GM18508 (cell line): ENCODE results near the gene GFY.
"Not testable (repeated sequence)": the region's sequence is repeated elsewhere in the genome, so short reads cannot be mapped to it uniquely, and the experiment has no call there.

Experiments used
- ATAC-seq: cut with Tn5 transposase; IDR thresholded peaks from one replicate; pipeline ENCODE4 v1.9.1; 2021; ENCODE audit warnings: moderate number of reproducible peaks; ENCODE audit not compliant: insufficient read depth, unreplicated experiment

The GFY gene

DNA sequence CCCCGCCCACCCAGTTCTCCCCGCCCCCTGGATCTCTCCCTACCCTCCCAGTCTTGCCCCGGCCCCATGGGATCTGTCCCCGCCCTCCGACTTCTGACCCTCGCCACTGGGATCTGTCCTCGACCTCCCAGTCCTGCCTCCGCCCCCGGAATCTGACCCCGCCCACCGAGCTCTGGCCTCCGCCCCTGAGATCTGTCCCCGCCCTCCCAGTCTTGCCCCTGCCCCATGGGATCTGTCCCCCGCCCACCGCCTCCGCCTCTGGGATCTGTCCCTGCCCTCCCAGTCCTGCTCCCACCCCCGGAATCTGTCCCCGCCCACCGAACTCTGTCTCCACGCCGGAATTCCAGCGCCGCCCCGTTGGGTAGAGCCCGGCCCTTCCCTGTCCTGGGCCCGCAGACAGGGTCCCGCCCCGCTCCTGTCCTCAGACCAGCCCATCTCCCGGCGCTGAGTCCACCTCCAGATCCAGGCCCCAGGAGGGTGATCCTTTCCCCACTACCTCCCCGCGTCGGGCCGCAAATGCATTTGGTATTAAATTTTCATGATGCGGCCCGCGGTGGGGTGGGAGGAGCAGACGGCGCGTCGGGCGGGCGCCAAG lies 17.7 kb downstream of the GFY start:
- ATAC-seq = no peak

GRCh38 chr19:49443366-49444099 lies 18.3 kb downstream of the GFY start:
- peak; percentile 51 for ATAC-seq

DNA sequence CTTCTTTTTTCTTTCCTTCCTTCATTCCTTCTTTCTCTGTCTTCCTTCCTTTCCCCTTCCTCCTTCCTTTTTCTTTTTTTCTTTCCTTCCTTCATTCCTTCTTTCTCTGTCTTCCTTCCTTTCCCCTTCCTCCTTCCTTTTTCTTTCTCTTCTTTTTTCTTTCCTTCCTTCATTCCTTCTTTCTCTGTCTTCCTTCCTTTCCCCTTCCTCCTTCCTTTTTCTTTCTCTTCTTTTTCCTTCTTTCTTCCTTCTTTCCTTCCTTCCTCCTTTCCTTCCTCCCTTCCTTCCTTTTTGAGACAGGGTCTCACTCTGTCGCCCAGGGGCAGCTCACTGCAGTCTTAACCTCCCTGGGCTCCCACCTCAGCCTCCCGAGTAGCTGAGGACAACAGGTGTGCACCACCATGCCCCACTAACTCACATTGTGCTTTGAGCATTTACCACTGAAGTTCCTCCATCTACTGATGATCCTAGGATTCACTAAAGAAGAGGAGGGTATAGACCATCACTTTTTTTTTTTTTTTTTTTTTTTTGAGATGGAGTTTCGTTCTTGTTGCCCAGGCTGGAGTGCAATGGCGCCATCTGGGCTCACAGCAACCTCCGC lies 19.0 kb downstream of the GFY start:
- ATAC-seq = not testable (repeated sequence)

- no peak for ATAC-seq
These were observed 20.8 kb downstream of the GFY start for GRCh38 chr19:49445997-49446396.

- no peak for ATAC-seq
These were observed 22.6 kb downstream of the GFY start for GRCh38 chr19:49447485-49448431.

GRCh38 chr19:49448432-49448786 lies 23.2 kb downstream of the GFY start:
- ATAC-seq = no peak

DNA sequence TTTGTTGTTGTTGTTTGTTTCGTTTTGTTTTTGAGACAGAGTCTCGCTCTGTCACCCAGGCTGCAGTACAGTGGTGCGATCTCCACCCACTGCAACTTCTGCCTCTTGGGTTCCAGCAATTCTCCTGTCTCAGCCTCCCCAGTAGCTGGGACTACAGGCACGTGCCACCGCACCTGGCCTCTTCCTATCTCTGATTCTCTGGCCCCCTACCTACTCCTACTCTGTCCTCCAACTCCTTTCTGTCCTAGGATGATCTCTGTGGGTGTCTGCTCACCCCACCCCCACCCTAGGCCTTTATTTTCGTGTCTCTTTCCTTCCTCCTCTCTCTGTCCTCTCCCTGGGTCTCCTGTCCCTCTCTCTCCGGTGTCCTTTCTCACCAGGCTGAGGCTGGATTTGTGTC lies 25.2 kb downstream of the GFY start:
- ATAC-seq = no peak

GRCh38 chr19:49451430-49452181 lies 26.4 kb downstream of the GFY start, which contains the start of gene PIH1D1:
PIH1D1 (minus strand) TSS chr19:49451814; CDS start chr19:49451574, 240 bp downstream.
- no peak for ATAC-seq

- ATAC-seq = peak; percentile 45
These were observed 28.0 kb downstream of the GFY start, which contains the start of gene ALDH16A1 for GRCh38 chr19:49453013-49453756. ALDH16A1 (plus strand) TSS chr19:49453225; CDS start chr19:49453332, 107 bp downstream.

- ATAC-seq = no peak
These were observed 28.6 kb downstream of the GFY start for GRCh38 chr19:49453757-49454240.

GRCh38 chr19:49455773-49456172 lies 30.6 kb downstream of the GFY start:
- ATAC-seq = no peak

- ATAC-seq = no peak
These were observed 31.1 kb downstream of the GFY start for GRCh38 chr19:49456326-49456725.

GRCh38 chr19:49458567-49458903 lies 33.3 kb downstream of the GFY start:
- no peak for ATAC-seq

GRCh38 chr19:49459388-49459787 lies 34.2 kb downstream of the GFY start:
- no peak for ATAC-seq

- ATAC-seq = not testable (repeated sequence)
These were observed 35.9 kb downstream of the GFY start for GRCh38 chr19:49461130-49461529.

DNA sequence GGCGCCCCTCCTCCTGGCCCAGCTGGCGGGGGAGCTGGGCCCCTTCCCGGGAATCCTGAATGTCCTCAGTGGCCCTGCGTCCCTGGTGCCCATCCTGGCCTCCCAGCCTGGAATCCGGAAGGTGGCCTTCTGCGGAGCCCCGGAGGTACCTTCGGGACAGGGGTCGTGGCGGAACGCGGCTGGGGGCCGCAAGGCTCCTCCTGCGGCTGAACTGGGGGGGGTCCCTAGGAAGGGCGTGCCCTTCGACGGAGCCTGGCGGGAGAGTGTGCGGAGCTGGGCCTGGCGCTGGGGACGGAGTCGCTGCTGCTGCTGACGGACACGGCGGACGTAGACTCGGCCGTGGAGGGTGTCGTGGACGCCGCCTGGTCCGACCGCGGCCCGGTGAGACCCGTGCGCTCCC lies 36.5 kb downstream of the GFY start:
- no peak for ATAC-seq

- ATAC-seq = no peak
These were observed 37.3 kb downstream of the GFY start for GRCh38 chr19:49462492-49462891.

DNA sequence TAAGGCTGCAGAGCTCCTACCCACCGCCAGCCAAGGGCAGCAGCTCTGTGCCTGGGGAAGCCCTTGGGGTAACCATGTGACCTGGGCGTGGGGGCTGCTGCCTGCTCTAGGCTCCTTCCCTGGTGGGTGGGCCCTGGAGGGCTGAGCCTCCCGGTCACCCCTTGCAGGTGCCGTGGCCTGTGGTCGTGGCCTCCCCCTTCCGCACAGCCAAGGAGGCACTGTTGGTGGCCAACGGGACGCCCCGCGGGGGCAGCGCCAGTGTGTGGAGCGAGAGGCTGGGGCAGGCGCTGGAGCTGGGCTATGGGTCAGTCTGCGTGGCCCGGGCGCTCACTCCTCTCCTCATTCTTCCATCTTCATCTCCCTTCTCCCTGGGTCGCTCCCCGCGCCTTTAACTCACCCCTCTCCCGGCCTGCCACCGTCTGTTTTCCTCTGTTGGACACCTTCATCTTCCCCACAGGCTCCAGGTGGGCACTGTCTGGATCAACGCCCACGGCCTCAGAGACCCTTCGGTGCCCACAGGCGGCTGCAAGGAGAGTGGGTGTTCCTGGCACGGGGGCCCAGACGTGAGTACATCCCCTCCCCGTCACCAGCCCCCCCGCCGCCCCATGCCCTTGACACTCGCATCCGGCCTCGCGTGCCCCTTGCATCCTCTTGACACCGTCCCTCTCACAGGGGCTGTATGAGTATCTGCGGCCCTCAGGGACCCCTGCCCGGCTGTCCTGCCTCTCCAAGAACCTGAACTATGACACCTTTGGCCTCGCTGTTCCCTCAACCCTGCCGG lies 39.0 kb downstream of the GFY start:
- ATAC-seq = no peak
